Parathyroid adenoma (tissue), 2 donors: Measurements from ENCODE around the gene ACKR3.

Experiments used
- H2AFZ ChIP-seq: fragments of 300-600 bp; sonication (generic); one replicate; pipeline ENCODE4 v1.7.0; 2017; ENCODE audit warnings: antibody characterized with exemption, mild to moderate bottlenecking
- H3K27ac ChIP-seq: fragments of 300-600 bp; sonication (generic); one replicate; pipeline ENCODE4 v1.7.0; 2017
- H3K27me3 ChIP-seq: fragments of 300-600 bp; sonication (generic); one replicate; pipeline ENCODE4 v1.7.0; 2017; ENCODE audit warnings: low read length; ENCODE audit not compliant: control insufficient read depth, insufficient read depth
- H3K36me3 ChIP-seq: fragments of 300-600 bp; sonication (generic); one replicate; pipeline ENCODE4 v1.7.0; 2017; ENCODE audit warnings: low read length; ENCODE audit not compliant: control insufficient read depth, insufficient read depth
- H3K4me1 ChIP-seq: fragments of 300-600 bp; sonication (generic); one replicate; pipeline ENCODE4 v1.7.0; 2017; ENCODE audit warnings: control low read depth
- H3K4me2 ChIP-seq: fragments of 300-600 bp; sonication (generic); one replicate; pipeline ENCODE4 v1.7.0; 2017; ENCODE audit warnings: low read length
- H3K4me3 ChIP-seq: fragments of 300-600 bp; sonication (generic); one replicate; pipeline ENCODE4 v1.7.0; 2017; ENCODE audit warnings: low read depth, low read length
- H3K79me2 ChIP-seq: fragments of 300-600 bp; sonication (generic); one replicate; pipeline ENCODE4 v1.7.0; 2017; ENCODE audit warnings: control low read depth
- H3K9ac ChIP-seq: fragments of 300-600 bp; sonication (generic); one replicate; pipeline ENCODE4 v1.7.0; 2017; ENCODE audit warnings: mild to moderate bottlenecking
- H3K9me3 ChIP-seq: fragments of 300-600 bp; sonication (generic); one replicate; pipeline ENCODE4 v1.7.0; 2017; ENCODE audit warnings: low read length; ENCODE audit not compliant: control insufficient read depth
- TF ChIP-seq, protein P1 (sequence below): fragments of 300-600 bp; sonication (generic); IDR thresholded peaks from one replicate; pipeline ENCODE4 v1.7.0; 2017; ENCODE audit warnings: antibody characterized with exemption, mild to moderate bottlenecking
- donor health status: primary hyperparathyroidism.

Gene ACKR3

GRCh38 chr2:236579048-236579745, 9.6 kb downstream of the ACKR3 start:
- H3K9ac ChIP-seq: no peak overlapping the region
- H2AFZ ChIP-seq: no peak overlapping the region
- H3K4me1 ChIP-seq: no peaks in the 10 kb centered on the region
- no peaks in the 10 kb centered on the region for H3K9me3 ChIP-seq
- no peaks in the 10 kb centered on the region for H3K79me2 ChIP-seq
- no peaks in the 10 kb centered on the region for H3K36me3 ChIP-seq
- H3K4me2 ChIP-seq: no peak overlapping the region
- H3K27ac ChIP-seq: no peak overlapping the region
- TF ChIP-seq, protein P1, sequence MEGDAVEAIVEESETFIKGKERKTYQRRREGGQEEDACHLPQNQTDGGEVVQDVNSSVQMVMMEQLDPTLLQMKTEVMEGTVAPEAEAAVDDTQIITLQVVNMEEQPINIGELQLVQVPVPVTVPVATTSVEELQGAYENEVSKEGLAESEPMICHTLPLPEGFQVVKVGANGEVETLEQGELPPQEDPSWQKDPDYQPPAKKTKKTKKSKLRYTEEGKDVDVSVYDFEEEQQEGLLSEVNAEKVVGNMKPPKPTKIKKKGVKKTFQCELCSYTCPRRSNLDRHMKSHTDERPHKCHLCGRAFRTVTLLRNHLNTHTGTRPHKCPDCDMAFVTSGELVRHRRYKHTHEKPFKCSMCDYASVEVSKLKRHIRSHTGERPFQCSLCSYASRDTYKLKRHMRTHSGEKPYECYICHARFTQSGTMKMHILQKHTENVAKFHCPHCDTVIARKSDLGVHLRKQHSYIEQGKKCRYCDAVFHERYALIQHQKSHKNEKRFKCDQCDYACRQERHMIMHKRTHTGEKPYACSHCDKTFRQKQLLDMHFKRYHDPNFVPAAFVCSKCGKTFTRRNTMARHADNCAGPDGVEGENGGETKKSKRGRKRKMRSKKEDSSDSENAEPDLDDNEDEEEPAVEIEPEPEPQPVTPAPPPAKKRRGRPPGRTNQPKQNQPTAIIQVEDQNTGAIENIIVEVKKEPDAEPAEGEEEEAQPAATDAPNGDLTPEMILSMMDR: no peak
- no peaks in the 10 kb centered on the region for H3K27me3 ChIP-seq
- H3K4me3 ChIP-seq: no peak overlapping the region

GRCh38 chr2:236579746-236580315, 10.2 kb downstream of the ACKR3 start:
- no peak overlapping the region for H2AFZ ChIP-seq
- no peaks in the 10 kb centered on the region for H3K9me3 ChIP-seq
- H3K4me1 ChIP-seq: no peaks in the 10 kb centered on the region
- no peaks in the 10 kb centered on the region for H3K27me3 ChIP-seq
- no peak overlapping the region for H3K9ac ChIP-seq
- TF ChIP-seq, protein P1: no peak
- H3K27ac ChIP-seq: no peak overlapping the region
- no peak overlapping the region for H3K4me2 ChIP-seq
- H3K36me3 ChIP-seq: no peaks in the 10 kb centered on the region
- H3K4me3 ChIP-seq: no peak overlapping the region
- H3K79me2 ChIP-seq: no peaks in the 10 kb centered on the region

DNA sequence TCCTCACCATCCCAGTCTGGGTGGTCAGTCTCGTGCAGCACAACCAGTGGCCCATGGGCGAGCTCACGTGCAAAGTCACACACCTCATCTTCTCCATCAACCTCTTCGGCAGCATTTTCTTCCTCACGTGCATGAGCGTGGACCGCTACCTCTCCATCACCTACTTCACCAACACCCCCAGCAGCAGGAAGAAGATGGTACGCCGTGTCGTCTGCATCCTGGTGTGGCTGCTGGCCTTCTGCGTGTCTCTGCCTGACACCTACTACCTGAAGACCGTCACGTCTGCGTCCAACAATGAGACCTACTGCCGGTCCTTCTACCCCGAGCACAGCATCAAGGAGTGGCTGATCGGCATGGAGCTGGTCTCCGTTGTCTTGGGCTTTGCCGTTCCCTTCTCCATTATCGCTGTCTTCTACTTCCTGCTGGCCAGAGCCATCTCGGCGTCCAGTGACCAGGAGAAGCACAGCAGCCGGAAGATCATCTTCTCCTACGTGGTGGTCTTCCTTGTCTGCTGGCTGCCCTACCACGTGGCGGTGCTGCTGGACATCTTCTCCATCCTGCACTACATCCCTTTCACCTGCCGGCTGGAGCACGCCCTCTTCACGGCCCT, 11.2 kb downstream of the ACKR3 start:
- Histone ChIP-seq H3K36me3 (no peaks in the 10 kb centered on the region), H3K27me3 (no peaks in the 10 kb centered on the region), H3K9me3 (no peaks in the 10 kb centered on the region), H3K9ac (no peak overlapping the region), H3K4me3 (no peak overlapping the region), H2AFZ (no peak overlapping the region), H3K4me1 (no peaks in the 10 kb centered on the region), H3K79me2 (no peaks in the 10 kb centered on the region), H3K27ac (no peak overlapping the region), H3K4me2 (no peak overlapping the region)
- TF ChIP-seq, protein P1: no peak

DNA sequence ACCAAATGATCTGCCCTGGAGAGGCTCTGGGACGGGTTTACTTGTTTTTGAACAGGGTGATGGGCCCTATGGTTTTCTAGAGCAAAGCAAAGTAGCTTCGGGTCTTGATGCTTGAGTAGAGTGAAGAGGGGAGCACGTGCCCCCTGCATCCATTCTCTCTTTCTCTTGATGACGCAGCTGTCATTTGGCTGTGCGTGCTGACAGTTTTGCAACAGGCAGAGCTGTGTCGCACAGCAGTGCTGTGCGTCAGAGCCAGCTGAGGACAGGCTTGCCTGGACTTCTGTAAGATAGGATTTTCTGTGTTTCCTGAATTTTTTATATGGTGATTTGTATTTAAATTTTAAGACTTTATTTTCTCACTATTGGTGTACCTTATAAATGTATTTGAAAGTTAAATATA, 11.9 kb downstream of the ACKR3 start:
- Histone ChIP-seq H3K9me3 (no peaks in the 10 kb centered on the region), H3K4me3 (no peak overlapping the region), H3K4me2 (no peak overlapping the region), H2AFZ (no peak overlapping the region), H3K9ac (no peak overlapping the region), H3K27ac (no peak overlapping the region), H3K4me1 (no peaks in the 10 kb centered on the region), H3K27me3 (no peaks in the 10 kb centered on the region), H3K79me2 (no peaks in the 10 kb centered on the region), H3K36me3 (no peaks in the 10 kb centered on the region)
- TF ChIP-seq, protein P1: no peak
